EL (cell line): Measurements from ENCODE around the gene PHF5A.
A peak's percentile ranks its signal among the peaks of the same experiment; 100 is the strongest.
"Not testable (repeated sequence)": the region's sequence is repeated elsewhere in the genome, so short reads cannot be mapped to it uniquely, and the experiment has no call there.

Experiments
- DNase-seq: peaks from one replicate; pipeline ENCODE4 v3.0.0-alpha.2; 2016

Gene PHF5A

GRCh38 chr22:41446057-41446501 lies 22.4 kb downstream of the PHF5A start:
- no peak for DNase-seq

GRCh38 chr22:41445129-41446056 lies 23.1 kb downstream of the PHF5A start:
- DNase-seq, result peak; percentile 21

GRCh38 chr22:41444360-41445128 lies 23.9 kb downstream of the PHF5A start:
- DNase-seq, result peak; percentile 98

- DNase-seq, result no peak
Measured at GRCh38 chr22:41442240-41442792, 26.2 kb downstream of the PHF5A start.

GRCh38 chr22:41440511-41440910 lies 28.0 kb downstream of the PHF5A start:
- DNase-seq, result not testable (repeated sequence)

GRCh38 chr22:41437198-41437597 lies 31.3 kb downstream of the PHF5A start:
- no peak for DNase-seq

GRCh38 chr22:41436322-41437113 lies 32.0 kb downstream of the PHF5A start:
- no peak for DNase-seq

GRCh38 chr22:41435560-41435959 lies 32.9 kb downstream of the PHF5A start:
- DNase-seq, result no peak

GRCh38 chr22:41434361-41435003 lies 34.0 kb downstream of the PHF5A start:
- DNase-seq, result not testable (repeated sequence)

GRCh38 chr22:41433480-41433879 lies 35.0 kb downstream of the PHF5A start:
- not testable (repeated sequence) for DNase-seq

GRCh38 chr22:41431656-41432055 lies 36.8 kb downstream of the PHF5A start:
- DNase-seq, result no peak

- DNase-seq, result no peak
Measured at GRCh38 chr22:41429951-41430332, 38.5 kb downstream of the PHF5A start.

GRCh38 chr22:41429232-41429950 lies 39.1 kb downstream of the PHF5A start:
- DNase-seq, result peak; percentile 42

GRCh38 chr22:41425660-41426365 lies 42.7 kb downstream of the PHF5A start:
- DNase-seq, result no peak

GRCh38 chr22:41418717-41419116 lies 49.8 kb downstream of the PHF5A start:
- no peak for DNase-seq

- peak; percentile 27 for DNase-seq
Measured at GRCh38 chr22:41417622-41418390, 50.7 kb downstream of the PHF5A start.

- DNase-seq, result no peak
Measured at GRCh38 chr22:41415554-41415953, 52.9 kb downstream of the PHF5A start.

GRCh38 chr22:41411021-41411851 lies 57.3 kb downstream of the PHF5A start:
- DNase-seq, result no peak

- no peak for DNase-seq
Measured at GRCh38 chr22:41410311-41410751, 58.2 kb downstream of the PHF5A start.
